GM19324 (cell line): Measurements from ENCODE around the gene IRX5.

Source experiments
- ATAC-seq: cut with Tn5 transposase; IDR thresholded peaks from one replicate; pipeline ENCODE4 v1.9.1; 2021; ENCODE audit warnings: mild to moderate bottlenecking, moderate library complexity; ENCODE audit not compliant: unreplicated experiment, low FRiP score

IRX5 gene

DNA sequence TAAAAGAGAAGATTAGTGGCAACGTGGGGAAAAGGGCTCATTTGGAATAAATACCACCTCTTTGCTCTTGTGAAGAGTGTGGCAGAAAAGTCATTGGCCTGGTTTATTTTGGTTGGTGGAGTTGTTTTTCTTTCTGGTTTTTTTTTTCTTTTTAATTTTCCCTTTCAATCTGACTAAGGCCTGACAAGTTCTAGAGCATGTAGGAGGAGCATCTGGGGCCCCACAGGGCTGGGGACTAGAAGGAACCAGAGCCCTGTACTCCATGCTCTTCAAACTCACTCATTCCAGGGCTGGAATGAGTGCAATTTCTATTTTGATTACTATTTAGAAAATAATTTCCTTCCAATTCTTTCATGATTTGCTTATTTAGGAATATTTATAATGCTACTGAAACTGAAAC lies 13.3 kb downstream of the IRX5 start:
- ATAC-seq: no peak

DNA sequence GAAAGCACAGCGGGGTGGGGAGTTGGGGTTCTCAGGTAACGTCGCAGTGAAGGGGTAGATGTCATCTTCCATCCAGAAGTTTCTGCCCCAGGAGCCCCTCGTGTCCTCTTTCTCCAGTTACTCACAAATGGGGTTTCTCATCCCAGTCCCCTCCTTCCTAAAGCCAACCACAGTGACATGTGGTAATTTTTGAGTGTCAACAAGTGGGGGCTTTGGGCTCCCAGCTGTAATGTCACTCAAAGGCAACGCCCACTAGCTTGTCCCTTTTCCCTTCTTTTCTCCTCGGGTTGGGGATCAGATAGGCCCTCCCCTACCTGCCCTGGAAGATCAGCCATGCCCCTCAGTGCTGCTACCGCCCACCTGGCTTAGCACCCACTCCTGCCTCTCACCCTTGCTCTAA lies 14.4 kb downstream of the IRX5 start:
- ATAC-seq: no peak

DNA sequence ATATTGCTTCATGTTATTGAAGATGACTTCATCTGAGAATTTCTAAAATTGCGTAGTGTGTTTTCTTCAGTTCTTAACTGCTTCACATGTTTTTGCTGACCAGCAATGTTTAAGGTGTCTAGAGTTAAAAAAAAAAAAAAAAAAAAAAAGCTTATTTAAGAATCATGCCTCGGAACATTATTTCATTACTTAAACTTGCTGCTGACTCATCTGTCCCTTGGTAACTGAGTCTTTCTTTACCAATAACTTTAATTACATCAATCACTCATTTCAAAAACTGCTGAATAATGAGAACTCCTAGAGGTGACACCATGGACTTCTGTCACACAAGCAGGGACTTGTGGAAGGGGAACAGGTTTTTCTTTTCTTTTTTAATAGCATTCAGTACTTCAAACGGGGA lies 16.2 kb downstream of the IRX5 start:
- ATAC-seq: no peak

DNA sequence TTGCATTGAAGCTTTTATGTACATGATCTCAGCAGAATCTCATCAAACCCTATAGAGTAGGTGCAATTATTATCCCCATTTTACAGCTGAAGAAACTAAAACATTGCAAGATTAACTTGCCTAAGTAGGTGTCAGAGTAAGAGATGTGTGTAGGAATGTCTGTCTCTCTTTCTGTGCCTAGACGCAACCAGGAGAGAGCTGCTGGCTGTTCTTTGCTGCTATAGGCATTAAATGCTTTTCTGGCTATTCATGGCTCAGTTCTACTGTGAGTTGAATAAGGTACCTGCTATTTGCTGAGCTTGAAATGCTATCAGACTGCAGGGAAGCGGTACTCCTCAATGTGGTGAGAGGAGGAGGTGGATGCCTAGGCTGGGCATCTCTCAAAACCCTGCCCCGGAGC lies 17.0 kb downstream of the IRX5 start:
- no peak for ATAC-seq

DNA sequence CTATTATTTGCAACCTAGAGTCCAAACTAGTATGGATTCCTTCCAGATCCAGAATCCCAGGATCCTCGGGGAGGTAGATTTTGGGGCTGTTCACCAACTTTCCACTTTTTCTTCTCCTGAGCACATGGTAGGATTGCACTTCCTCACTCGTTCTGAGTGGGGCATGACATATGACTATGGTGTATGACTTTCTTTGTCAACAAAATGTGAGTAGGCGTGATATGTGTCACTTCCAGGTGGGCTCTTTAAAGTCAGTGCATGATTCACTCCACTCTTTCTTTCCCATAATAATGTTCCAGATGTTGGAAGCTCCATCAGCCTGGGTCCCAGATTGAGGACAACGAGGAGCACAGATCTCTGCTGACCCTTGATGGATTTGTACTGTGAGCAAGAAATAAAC lies 21.5 kb downstream of the IRX5 start:
- no peak for ATAC-seq

DNA sequence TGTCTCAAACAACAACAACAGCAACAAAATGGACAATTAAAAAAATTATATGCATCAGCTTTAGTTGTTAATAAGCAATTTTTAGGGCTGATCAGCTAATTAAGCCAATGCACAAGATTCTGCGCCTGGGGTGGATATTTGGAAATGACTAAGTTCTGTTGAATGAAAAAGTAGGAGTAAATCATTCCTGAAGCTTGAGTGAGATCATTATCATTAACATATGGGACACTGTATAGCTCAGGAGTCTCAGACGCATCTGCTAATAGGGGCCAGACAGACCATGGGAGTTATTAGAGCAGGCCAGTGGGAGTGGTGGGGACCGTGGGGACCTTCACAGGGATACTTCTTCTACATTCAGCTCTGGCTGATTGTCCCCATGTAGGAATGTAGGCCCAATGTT lies 22.8 kb downstream of the IRX5 start:
- no peak for ATAC-seq

DNA sequence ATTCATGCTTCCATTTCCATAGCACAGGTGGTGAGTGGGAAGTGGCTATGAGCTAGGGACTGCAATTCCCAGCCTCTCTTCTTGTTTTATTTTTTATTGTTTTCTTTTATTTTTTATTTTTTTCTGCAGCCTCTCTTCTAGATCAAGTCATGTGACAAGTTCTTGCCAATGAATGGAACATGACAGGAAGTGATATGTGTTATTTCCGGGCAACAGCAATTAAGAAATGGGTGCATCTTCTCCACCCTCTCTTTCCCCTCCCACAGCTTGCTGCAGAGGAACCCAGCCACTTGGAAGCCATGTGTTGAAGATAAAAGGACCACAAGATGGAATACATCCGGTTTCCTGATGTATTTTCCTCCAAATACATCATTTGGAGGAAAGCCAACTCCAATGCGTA lies 23.6 kb downstream of the IRX5 start:
- ATAC-seq: no peak

DNA sequence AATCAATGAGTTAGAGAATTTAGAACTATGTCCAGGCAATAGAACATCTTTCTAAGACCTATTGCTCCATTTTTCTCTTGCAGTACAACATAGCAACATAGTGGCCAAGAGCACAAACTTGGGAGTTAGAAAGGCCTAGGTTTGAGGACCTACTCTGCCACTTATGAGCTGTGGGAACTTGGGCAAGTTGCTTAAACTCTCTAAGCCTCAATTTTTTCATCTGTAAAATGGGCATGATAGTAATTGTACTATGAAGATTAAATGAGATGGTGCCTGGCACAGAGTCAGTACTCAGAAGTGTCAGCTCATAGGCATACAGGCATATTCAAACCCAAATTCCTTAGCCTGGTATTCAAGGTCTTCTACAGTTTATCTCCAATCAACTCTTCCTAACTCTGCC lies 25.1 kb downstream of the IRX5 start:
- ATAC-seq: no peak

DNA sequence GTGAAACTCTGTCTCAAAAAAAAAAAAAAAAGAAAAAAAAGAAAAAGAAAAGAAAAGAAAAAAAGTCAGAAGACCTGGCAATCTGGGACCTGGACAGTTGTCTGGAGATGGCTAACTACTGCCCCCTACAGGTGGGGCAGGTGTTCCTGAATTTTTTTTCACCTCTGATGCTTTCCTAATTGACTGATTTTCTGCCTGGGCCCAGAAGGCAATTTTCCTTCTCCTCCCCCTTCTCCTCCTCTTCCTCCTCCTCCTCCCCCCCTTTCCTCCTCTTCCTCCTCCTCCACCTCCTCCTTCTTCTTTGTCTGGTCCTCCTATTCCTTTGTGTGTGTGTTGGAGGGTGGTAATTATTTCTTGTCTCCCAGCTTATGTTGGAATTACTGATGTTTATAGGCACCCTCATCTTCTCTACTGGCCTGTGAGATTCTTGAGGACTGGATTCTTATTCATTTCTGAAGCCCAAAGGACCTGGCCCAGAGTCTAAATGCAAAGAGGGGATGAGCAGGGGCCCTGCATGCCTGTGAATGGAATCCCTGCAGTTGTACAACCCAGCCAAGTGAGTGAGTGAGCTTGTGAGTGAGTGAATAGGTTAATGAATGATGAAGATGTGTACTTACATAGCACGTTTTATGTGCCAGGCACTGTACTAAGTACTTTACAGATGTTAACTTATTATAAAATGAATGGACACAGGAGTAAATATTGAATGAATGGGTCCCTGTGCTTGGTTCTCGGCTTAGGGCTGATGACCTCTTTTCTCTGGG lies 26.9 kb downstream of the IRX5 start:
- no peak for ATAC-seq

DNA sequence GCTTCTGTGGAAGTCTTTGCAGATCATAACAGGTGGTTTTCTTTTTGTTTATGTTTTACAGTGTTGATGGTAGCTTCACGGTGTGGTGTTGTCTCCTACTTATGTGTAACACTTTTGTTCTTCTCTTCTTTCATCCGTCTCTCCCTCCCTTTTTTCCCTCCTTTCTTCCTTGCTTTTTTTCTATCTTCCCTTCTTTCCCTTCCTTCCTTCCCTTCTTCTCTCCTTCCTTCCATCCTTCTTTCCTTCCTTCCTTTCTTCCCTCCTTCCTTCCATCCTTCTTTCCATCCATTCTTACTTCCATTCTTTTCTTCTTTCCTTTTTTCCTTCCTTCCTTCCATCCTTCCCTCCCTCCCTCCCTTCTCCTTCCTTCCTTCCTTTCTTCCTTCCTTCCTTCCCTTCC lies 31.4 kb downstream of the IRX5 start:
- no peak for ATAC-seq

DNA sequence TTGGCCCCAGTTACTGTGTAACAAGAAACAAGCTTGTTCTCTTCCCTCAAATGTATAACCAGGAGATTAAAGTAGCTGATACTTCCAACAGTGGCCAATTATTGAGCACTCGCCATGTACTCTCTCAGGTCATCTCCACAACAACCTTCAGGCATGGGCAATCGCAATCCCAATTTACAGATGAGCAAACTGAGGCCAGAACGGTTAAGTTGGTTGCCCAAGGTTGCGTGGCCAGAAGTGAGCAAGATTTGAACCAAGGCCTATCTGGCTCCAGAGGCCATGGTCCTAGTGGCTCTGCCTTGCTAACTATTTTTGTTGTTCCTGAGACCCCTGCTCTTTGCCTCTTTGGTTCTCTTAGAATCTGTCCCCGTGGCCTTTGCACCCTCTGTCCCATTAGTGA lies 33.6 kb downstream of the IRX5 start:
- ATAC-seq: no peak

DNA sequence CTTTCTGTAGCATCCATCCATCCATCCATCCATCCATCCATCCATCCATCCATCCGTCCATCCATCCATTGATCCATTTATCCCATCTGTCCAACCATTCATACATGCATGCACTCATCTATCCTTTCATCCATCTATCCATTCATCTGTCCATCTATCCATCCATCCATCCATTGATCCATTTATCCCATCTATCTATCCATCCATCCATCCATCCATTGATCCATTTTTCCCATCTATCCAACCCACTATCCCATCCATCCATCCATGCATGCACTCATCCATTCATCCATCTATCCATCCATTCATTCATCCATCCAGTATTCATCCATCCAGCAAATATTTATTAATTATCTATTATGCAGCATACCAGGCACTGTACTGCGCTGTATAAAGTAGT lies 34.8 kb downstream of the IRX5 start:
- no peak for ATAC-seq

DNA sequence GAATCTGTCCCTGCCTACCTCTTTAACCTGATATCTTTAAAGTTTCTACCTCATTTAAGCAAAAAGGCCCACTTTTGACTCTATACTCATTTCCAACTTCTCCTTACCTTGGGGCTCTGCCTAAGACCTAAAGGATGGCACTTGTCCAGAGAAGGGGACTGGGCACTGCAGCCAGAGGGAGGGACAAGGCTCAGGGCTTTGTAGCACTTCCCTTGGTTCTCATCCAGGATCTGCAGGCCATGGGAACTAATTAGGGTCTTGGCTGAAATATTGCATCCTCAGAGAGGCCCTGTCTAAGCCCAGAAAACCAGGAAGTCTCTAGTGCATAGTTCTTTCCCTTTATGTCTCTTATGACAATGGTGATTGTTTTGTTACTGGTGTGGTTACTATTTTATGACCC lies 37.3 kb downstream of the IRX5 start:
- ATAC-seq: no peak

DNA sequence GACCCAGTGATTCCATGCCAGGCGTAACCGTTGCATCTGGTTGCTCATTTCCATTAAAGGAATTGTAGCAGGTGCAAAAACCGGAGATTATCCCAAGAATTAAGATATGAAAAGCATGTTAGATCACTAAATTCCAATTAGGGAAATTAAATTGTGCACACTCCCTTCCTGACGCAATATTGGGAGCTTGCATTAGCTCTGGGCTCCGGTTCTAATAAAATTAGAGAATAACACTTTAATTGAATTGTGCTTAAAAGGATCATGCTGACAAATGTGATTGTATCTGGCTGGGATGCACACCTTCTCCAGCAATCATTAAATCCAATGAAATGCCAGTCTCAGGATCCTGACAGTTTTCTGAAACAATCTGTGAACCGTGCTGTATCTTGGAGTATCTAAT lies 38.1 kb downstream of the IRX5 start:
- ATAC-seq: no peak

DNA sequence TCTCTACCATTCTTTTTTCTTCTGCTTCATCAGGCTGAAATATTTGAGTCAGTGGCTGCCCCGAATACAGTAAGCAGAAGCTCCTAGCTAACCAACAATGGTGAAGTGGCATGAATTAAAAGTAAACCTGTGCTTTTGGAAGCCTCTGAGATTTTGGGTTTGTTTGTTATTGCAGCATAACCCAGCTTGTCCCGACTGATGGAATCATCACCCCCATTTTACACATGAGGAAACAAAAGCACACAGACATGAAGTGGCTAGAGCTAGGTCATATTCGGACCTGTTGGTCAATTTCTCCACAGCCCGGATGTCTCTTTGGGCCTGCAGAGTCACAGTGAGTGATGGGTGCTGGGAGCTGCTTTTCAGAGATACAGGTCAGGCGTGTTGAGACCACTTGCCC lies 39.4 kb downstream of the IRX5 start:
- no peak for ATAC-seq

DNA sequence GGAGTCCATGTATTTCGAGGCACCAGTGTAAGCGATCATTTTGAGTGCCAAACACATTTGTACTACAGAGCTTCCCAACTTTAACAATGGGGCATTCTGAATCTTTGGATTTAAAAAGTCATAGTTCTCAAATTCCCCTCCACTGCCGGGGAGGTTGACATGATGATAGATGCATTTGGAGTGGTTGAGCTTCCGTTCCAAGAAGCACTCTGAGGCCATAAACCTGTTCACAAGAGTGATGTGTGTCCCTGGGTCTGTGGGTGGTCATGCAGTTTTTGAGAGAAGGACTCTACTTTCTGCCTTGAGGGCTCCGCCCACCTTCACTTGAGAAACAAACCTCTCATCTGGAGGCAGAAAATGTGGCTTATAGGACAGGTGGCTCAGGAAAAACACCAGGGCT lies 43.7 kb downstream of the IRX5 start:
- ATAC-seq: no peak

DNA sequence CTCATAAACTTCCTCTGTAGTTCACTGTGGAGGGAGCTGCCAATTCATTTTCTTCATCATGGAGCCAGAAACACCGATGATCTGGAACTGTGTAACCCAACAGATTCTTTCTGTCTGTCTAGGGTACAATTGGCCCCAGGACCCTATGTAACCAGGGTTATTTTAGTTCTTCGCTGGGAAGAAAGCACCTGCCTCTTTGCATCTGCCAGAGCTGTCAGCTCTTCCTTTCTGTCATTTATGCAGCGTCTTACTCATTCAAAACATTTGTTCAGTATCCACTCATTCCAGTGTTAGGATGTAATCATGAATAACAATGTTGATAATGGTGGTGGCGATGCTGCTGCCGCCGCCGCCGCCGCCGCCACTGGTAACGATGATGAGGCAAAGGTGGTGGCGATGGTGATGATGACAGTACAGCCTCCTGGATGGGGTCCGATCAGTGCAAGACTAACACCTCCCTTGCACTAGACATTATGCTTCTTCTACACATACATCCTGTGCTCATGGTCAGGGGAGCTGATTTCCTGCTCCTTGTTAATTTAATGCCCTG lies 46.1 kb downstream of the IRX5 start:
- no peak for ATAC-seq

DNA sequence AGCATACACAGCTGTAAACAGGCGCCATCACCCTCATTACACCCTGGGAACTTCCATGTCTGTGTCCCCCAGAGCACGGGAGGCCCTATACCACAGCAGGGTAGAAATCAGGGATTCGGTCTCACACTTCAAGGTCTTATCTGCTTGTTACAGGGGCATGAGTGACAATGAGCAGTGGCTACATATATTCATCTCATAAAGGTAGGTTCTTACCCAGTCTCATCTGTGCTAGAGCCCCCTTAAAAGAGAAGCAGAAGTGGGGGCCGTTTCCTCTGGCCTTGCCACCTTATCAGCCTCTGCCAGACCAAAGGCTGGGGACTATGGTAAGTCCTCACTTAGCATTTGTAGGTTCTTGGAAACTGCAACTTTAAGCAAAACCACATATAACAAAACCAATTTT lies 46.5 kb downstream of the IRX5 start:
- no peak for ATAC-seq

DNA sequence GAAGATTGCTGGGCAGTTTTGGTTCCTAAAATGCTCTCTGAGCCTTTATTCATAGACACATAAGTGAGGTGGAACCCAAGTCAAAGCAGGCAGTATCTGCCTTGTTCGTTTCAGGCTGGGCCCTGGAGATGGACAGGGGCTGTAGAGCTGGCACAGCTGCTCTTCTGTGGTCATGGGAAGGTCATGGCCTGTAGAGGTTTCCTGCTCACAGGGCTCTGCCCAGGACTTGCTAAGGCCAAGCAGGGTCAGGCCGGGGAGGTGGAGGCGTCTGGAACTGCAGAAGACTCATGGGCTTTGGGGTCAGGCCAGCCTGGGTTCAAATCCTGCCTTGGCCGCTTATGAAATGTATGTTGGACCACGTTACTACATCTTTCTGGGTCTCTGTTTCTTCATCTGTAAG lies 50.2 kb downstream of the IRX5 start:
- no peak for ATAC-seq
